ENCODE data around the gene CHPF.

GRCh38 chr2:219553168-219553417, 9.5 kb upstream of the CHPF start:
- TF ChIP-seq CTCF (IDR thresholded peaks at IDR 0.05) (no peak), POLR2A (IDR thresholded peaks at IDR 0.05) (no peak)

Measured in body of pancreas (tissue), 4 donors.